NCI-H345 (cell line): ENCODE results near the gene TFPI.

Experiments used
- DNase-seq: peaks from one replicate; lab custom pipeline; 2025; lab: John Stamatoyannopoulos, UW

Gene TFPI

GRCh38 chr2:187504312-187504921, 49.8 kb downstream of the TFPI start:
- DNase-seq = no peak

GRCh38 chr2:187503700-187504099, 50.5 kb downstream of the TFPI start:
- no peak for DNase-seq

DNA sequence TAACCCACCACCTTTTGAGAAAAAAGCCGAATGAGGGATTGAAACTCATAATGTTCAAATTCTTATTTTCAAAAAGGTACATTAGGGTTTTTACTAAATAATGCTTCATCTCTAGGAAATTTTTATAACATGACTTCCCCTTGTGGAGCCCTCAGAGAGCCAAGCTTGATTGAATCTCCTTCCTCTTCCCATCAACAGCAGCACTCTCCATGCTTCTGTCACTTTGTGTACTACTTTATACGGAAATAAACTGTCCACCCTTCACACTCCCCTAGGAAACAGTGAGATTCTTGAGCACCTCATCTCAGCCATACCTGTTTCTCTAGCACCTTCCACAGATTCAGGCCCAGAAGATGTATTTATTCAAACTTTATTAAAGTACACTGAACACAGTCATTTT, 51.8 kb downstream of the TFPI start:
- DNase-seq = no peak

GRCh38 chr2:187500585-187501359, 53.5 kb downstream of the TFPI start:
- no peak for DNase-seq

- peak; percentile 62 for DNase-seq
These were observed 54.2 kb downstream of the TFPI start for GRCh38 chr2:187499941-187500532.

DNA sequence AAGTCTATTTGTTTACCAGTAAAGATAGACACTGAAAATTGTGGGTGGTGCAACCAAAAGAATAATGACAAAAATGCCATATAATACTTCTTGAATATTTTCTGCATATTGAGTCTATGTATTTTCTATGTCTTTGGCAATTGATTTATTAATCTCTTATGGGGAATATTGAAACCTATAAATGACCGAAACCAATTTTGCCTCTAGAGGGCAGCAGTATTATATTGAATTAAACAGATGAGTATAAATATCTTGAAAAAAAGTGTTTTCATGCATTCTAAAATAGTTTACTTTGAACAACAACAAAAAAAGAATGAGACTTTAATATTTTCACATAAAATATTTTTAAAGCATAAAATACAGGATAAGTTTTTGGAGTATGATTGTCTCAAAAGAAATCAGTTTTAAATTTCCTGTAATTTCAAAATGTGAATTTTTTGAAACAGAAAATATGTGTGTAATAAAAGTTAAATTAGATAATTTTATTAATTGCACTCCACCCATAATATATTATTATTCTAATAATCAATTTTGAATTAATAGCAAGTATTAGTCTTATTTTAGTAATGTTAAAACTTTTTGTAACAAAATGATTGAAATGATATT, 56.3 kb downstream of the TFPI start:
- peak; percentile 2 for DNase-seq

DNA sequence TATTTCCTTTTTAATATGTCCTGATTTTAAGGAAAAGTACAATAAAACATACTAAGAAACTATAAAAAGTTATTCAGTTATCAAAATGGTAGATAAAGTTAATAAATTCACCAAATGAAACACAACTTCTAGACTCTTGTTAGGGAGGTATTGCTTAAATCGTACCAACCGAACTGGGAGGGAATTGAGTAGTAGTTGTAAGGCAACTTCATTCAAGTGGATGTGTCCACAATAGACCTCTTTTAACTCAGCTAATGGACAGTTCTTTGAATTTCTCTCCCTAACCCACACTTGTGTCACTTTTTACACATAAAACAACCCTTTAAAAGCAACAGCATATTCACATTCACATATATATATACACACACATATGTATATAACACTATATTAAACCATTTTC, 57.1 kb downstream of the TFPI start:
- DNase-seq = no peak

GRCh38 chr2:187495324-187495723, 58.9 kb downstream of the TFPI start:
- no peak for DNase-seq

DNA sequence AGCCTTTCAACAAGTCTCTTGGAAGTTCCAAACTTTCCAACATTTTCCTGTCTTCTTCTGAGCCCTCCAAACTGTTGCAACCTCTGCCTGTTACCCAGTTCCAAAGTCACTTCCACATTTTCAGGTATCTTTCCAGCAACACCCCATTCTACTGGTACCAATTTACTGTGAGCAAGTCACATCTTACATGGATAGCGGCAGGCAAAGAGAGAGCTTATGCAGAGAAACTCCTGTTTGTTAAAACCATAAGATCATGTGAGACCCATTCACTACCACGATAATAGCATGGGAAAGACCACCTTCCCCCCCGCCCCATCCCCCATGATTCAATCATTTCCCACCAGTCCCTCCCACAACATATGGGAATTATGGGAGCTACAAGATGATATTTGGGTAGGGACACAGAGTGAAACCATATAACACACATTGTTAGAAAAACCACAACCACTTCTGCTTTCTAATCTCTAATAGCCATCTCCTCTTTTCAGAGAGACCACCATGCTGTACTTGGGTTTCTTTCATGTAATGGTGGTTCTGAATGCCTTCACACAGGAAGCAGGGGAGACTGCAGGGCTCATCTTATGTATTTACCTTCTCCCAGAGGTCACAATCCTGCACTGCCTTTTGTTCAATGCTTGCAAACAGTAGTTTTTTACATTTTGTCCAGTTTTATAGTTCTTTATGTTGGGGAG, 60.2 kb downstream of the TFPI start:
- no peak for DNase-seq

DNA sequence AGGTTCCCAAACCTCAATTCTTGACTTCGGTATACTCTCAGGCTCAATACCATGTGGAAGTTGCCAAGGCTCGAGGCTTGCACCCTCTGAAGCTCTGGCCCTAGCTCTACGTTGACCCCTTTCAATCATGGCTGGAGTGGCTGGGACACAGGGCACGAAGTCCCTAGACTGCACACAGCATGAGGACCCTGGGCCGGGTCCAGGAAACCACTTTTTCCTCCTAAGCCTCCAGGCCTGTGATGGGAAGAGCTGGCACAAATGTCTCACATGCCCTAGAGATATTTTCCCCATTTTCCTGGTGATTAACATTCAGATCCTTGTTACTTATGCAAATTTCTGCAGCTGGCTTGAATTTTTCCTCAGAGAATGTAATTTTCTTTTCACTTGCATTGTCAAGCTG, 61.1 kb downstream of the TFPI start:
- no peak for DNase-seq

DNA sequence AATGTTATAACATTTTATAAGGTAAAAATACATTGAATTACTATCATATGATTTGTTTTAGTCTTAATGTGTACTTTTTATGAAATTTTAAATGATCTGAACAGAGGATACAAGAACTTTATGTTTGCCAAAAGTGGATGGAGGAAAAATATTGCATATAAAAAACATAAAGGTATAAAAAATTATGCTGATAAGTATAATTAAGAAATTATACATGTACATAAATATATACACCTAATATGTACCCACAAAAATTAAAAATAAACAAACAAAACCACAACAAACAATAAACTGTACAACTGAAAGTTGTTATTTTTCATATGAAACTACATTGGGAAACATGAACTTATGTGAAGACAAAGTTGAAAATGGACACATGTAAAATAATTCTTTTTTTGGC, 68.0 kb downstream of the TFPI start:
- DNase-seq = no peak

- DNase-seq = no peak
These were observed 68.7 kb downstream of the TFPI start for GRCh38 chr2:187485523-187485922.

DNA sequence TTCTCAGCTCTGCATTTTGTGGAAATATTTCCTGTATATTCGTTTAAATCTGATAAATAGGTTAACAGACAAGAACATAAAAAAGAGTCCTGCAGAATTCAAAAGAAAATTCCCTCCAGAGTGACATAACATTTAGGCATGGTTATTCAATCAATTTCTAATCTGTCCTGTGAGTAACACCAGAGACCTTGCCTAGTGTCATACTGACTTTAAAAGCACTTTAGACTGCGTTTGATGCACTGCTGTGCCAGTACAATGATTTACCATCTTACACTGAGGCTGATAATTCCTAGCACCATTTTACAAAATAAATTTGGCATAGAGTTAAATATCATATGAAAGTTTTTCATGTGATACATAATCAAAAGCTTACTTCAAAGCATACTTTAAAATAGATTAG, 70.7 kb downstream of the TFPI start:
- no peak for DNase-seq

DNA sequence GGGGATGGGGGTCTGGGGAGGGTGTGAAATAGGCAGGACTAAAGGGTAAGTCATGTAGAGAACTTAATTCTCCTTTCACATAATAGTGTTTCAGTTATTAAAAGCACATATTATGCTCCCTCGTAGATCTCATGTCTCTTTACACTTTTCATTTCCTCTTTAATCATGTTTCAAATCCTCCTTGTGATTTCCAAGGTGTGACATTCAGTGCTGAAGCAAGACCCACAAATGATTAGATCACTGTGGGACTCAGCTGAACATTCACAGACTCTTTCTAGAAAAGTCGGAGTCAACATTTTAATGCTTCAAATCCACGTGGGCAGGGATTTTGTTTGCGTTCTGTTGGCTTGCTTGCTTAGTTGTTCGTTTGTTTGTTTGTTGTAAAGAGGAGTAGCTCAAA, 71.4 kb downstream of the TFPI start:
- DNase-seq = no peak

- no peak for DNase-seq
These were observed 72.7 kb downstream of the TFPI start for GRCh38 chr2:187481543-187481942.

- DNase-seq = no peak
These were observed 75.5 kb downstream of the TFPI start for GRCh38 chr2:187478719-187479118.

DNA sequence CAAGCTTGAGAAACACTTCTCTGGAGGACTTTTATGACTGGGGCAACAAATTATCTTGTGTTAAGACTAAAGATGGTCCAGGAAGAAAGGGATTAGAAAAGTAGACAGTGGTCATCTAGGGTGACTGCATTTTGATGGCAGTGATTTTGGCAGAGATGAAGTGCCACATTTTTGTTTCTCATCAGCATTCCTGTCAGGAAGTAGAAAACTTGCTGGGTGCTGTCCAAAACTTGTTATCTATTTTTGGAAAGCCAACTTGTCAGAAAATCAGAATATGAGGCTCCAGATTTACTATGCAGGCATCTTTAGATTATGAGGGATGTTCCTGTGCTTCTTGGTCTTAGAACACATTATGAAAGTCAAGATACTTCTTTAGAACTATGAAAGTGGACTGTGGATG, 77.2 kb downstream of the TFPI start:
- no peak for DNase-seq

GRCh38 chr2:187475499-187476248, 78.6 kb downstream of the TFPI start:
- no peak for DNase-seq

DNA sequence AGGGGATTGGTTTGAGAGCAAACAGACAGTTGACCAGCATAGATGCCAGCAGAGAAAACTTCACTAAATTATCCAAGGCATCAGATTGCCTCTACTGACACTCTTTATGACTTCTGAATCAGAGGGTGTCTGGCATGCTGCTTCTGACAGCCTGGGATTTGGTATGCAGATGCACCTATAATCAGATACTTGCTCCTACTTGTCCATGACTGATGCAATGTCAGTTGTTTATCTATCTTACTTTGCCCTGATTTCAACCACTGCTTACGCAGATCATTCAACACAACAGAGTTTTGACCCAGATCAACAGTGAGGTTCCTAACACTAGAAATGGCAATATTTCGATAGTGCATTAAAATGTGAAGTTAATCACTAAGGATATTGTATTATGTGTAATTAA, 83.5 kb downstream of the TFPI start:
- no peak for DNase-seq

- DNase-seq = no peak
These were observed 84.7 kb downstream of the TFPI start for GRCh38 chr2:187469538-187469937.

GRCh38 chr2:187468262-187468661, 86.0 kb downstream of the TFPI start:
- no peak for DNase-seq
